Uterus (tissue), 2 donors: Measurements from ENCODE around the gene FNBP1L.

ENCODE experiments used
- POLR2A ChIP-seq, 2 donors: fragments of 450-650 bp; IDR thresholded peaks; one replicate each; pipeline ENCODE4 v1.6.1; 2016; ENCODE audit warnings: antibody characterized with exemption in 2 of 2, mild to moderate bottlenecking in 1 of 2, moderate library complexity in 1 of 2
- TF ChIP-seq, protein P1 (sequence below), 4 experiments: fragments of 200-600 bp in 2 of 4; fragments of 450-650 bp in 2 of 4; sonication (generic) in 2 of 4; IDR thresholded peaks; one replicate each; pipeline ENCODE4 v1.5.1; 2016 to 2019; ENCODE audit warnings: antibody characterized with exemption in 4 of 4, mild to moderate bottlenecking in 2 of 4, moderate library complexity in 1 of 4

DNA sequence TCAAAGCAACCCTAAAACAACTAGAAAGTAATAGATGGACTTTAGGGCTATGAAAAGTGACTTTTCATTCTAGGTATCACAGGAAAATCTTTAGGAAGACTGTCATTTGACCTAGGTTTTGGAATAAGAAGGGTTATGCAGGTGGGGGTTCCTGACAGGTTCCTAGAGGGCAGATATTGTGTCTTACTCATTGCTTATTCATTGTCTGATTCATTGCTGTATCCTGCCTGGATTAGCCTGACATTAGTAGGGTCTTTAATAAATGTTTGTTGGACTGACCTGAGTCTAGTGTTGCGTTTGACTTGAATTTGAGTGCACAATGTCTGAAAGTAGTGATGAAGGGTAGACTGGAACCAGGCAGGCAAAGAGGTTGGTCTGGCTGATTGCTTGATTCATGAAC, 6.0 kb downstream of the FNBP1L start:
- TF ChIP-seq, protein P1, sequence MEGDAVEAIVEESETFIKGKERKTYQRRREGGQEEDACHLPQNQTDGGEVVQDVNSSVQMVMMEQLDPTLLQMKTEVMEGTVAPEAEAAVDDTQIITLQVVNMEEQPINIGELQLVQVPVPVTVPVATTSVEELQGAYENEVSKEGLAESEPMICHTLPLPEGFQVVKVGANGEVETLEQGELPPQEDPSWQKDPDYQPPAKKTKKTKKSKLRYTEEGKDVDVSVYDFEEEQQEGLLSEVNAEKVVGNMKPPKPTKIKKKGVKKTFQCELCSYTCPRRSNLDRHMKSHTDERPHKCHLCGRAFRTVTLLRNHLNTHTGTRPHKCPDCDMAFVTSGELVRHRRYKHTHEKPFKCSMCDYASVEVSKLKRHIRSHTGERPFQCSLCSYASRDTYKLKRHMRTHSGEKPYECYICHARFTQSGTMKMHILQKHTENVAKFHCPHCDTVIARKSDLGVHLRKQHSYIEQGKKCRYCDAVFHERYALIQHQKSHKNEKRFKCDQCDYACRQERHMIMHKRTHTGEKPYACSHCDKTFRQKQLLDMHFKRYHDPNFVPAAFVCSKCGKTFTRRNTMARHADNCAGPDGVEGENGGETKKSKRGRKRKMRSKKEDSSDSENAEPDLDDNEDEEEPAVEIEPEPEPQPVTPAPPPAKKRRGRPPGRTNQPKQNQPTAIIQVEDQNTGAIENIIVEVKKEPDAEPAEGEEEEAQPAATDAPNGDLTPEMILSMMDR (IDR thresholded peaks at IDR 0.05): no peak
- TF ChIP-seq POLR2A (IDR thresholded peaks at IDR 0.05): no peak
